RKO (cell line): ENCODE results near the gene CRYBA4.
"Not testable (repeated sequence)": the region's sequence is repeated elsewhere in the genome, so short reads cannot be mapped to it uniquely, and the experiment has no call there.

Experiments used
- DNase-seq: peaks from one replicate; pipeline ENCODE4 v3.0.0-alpha.2; 2016; ENCODE audit warnings: low spot score

CRYBA4 gene

DNA sequence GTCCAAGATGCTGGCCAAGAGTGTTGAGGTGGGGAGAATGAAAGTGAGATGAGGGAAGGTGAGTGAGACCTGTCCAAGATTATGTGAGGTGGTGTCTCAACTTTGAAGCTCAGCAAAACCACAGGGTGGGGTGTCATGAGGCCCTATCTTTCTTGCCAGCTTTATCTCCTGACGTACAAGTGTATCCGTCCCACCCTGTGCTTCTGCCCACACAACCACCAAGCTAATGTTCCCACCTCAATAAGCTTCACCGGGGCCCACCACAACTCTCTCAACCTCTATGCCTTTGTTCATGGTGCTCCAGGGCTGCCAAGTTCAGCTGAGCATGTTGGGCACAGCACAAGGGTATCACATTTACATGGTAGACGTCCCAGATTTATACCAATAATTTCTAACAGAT lies 24.7 kb upstream of the CRYBA4 start:
- no peak for DNase-seq

DNA sequence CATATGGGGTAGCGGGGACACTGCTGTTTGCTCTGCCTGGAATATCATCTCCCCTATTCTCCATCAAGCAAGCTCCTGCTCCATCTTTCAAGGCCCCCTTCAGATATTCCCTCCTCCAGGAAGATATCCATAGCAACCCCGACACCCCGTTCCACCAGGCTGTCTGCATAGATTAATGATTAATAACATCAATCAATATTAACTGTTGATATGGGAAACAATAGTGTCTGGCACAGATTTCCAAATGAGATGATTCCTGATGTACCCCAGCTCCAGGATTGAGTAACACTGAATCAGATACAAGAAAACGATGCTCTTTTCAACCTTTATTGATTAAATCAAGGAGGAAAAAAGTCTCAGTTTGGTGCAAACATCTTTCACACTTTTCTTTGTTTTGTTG lies 24.3 kb upstream of the CRYBA4 start:
- DNase-seq = no peak

DNA sequence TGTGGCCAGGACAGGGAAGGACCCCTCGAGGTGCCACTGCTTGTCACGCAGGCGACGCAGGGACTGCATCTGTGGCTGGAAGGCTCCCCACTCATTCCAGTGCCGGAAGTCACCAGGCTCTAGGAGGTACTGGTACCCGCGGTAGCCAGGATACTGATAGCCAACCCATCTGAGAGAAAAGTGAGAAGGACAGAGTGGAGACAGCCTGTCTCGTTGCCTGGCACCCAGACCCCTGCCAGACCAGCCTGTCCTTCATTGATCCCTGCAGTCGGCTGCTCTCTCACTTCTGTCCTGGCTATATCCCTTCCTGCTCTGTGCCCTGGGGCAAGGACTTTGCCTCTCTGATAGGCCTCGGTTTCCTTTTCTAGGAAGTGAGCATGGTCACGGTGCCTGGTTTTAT lies 22.3 kb upstream of the CRYBA4 start:
- DNase-seq = no peak

DNA sequence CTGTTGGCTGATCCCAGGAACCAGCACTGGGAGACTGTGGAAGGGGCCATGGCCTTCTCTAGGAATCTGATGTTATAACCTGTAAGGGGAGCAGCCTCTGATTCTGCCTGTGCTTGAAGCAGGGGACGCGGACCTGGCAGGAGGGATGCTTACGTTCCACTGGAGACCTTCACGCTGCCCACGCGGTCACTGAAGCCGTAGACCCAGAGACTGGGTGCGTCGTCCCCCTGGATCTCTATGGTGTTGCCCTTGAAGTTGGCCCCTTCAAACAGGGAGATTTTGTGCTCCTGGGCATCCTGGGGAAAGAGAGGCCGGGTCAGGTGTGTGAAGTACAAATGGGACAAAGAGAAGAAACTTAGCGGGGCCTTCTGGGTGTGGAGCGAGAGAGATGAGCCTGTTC lies 20.0 kb upstream of the CRYBA4 start:
- no peak for DNase-seq

DNA sequence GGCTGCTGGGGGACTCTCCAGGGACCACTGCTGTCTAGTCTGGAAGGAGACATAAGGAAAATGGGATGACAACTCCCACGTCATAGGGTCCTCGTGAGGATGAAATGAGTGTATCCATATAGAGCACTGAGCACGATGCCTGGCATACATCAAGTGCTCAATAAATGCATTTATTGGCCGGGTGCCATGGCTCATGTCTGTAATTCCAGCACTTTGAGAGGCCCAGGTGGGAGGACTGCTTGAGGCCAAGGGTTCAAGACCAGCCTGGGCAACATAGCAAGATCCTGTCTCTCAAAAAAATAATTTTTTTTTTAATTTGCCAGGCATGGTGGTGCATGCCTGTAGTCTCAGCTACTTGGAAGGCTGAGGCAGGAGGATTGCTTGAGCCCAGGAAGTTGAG lies 19.6 kb upstream of the CRYBA4 start:
- no peak for DNase-seq

DNA sequence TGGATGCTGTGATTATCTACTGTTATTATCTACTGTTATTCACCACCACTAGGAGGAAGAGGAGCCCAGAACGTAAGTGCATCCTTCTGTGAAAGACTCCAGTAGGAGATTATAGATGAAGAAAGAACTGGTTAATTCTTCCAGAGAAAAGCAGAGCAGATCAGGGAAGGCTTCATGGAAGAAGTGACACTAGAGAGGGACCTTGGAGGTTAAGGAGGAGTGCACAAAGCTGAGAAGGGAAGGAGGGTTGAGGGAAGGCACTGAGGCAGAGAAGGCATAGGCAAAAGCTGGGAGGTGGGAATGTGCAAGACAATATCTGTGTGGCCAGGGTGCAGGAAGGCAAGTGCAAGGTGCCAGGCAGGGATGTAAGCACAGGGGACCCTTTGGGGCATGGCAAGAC lies 17.4 kb upstream of the CRYBA4 start:
- no peak for DNase-seq

DNA sequence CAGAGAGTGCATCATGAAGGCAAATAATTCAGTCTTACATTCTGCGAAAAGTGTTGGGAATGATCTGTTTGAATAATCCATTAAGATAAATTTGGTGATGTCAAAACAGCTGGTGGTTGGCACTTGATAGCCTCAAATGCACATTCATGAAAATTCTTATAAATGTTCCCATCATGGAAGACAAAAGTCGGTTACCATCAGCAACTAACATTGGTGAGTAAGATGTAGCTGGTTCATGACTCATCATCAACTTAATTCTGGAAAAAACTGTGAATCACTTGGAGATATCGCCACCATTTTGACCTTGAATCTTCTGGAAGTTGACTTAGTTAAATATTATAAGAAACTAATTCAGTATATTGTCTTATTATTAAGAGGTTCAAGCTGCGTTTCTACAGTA lies 15.2 kb upstream of the CRYBA4 start:
- DNase-seq = peak; percentile 75

DNA sequence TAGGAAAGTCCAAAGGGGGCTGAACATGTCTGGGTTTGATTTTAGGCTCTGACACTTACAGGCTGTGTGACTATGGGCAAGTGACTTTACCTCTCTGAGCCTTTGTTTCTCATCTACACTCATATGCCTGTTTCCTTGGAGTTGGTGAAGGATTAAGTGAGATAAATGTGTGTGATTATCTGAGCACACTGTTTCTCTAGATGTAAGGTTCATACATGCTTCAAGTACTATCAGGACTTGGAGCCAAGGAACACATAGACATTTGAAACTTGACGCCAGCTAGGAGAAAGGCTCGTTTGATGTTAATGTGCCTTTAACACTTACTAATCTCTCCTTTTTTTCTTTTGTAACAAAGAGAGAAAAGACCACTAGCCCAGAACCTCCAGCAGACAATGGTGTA lies 13.6 kb upstream of the CRYBA4 start:
- DNase-seq = no peak

DNA sequence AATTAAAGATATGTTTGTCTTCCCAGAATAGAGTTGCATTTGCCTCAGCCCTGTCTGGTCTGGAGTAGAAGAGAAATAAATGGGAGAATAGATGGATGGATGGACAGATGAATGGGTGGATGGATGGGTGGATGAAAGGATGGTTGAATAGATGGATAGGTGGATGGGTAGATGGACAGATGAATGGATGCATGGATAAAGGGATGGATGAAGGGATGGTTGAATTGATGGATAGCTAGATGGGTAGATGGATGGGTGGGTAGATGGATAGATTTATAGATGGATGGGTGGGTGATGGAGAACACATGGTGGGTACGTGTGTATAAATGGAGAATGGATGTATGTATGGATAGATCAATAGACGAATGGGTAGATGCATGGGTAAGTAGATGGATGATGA lies 12.5 kb upstream of the CRYBA4 start:
- DNase-seq = no peak

DNA sequence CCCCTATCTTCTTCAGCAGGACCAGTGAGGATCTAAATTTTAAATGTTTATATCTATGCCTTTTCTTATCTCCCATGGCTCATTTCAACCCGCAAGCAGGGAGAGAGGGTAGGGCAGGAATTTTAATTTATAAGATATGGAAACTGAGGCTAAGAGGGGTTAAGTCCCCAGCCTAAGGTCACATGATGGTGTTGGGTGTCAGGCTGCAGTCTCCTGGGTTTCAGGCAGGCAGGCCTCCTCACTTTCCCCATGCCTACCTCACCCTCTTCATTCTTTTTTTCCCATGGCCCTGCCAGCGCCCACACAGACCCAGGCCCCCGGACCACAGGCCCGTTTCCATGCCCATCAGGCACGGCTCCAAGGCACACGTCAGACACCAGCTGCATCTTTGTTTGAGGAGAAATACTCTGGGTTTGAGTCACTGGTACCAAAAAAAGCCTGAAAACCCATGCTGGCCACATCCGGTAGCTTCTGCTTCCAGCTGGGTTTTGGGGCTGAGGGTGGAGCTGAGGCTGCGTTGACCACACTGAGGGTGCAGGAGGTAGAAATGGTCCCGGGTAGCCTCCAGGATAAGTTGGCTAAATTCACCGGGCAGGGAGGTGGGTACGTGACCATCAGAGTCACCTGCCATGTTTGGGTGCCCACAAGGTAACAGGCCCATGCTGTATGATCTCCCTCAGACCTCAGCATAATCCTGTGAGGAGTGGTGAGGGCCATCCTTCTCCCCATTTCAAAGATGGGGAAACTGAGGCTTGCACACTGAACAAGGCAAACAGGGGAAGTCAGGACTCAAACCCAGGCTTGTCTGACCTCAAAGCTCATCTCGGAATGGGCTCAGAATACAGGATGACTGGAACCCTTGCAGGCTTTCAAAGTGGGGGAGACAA lies 11.4 kb upstream of the CRYBA4 start:
- DNase-seq = peak; percentile 78

DNA sequence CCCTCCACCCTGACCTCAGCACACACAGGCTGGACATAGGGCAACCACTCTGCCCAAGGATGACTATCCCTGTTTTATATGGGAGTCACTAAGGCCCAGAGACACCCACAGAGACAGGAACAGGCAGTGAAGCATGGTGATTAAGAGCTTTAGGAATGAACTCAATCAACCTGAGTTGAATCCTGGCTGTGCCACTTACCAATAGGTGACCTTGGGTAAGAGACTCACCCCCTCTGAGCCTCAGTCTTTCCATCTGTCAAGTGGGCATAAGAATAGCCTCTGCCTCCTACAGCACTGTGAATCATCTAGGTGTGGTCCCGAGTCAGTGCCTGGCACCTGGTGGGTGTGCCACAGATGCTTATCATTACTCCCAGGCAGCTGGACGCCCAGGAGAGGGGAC lies 10.8 kb upstream of the CRYBA4 start:
- DNase-seq = peak; percentile 42

DNA sequence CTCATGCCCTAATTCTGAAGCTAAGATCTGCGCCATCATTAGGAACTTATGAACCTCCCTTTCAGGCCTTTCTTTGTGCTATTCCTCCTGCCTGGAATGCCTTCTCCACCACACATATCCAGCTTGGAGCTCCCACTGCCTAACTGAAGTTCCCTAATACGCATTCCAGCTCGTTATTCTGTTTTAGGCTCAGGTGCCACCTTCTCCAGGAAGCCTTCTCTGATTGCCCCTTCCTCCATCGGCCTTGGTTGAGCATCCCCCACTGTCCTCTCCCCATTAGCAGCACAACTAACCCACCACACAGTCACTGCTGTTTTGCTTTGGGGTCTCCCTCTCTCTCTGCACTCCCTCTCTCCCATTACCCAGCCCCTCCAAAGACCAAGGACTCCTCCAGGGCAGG lies 9.1 kb upstream of the CRYBA4 start:
- no peak for DNase-seq

DNA sequence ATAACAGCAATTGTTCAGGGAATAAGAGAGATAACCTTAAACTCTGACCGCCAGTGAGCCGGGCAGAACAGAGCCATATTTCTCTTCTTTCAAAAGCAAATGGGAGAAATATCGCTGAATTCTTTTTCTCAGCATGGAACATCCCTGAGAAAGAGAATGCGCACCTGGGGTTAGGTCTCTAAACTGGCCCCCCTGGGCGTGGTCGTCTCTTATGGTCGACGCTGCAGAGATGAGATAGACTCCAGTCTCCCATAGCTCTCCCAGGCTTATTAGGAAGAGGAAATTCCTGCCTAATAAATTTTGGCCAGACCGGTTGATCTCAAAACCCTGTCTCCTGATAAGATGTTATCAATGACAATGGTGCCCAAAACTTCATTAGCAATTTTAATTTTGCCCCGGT lies 8.0 kb upstream of the CRYBA4 start:
- DNase-seq = not testable (repeated sequence)

DNA sequence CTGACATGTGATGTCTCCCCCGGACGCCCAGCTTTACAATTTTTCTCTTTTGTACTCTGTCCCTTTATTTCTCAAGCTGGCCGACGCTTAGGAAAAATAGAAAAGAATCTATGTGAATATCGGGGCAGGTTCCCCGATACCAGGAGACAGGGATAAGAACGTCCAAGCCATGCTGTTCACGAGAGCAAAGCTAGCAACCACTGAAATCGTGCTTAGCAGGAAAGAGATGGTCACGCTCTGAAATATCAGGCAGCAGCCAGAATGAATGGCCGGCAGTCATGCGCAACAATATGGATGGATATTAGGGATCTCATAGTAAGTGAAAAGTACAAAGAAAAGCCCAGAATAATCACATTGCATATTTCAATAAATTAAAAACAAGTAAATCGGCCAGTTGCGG lies 7.4 kb upstream of the CRYBA4 start:
- DNase-seq = no peak

DNA sequence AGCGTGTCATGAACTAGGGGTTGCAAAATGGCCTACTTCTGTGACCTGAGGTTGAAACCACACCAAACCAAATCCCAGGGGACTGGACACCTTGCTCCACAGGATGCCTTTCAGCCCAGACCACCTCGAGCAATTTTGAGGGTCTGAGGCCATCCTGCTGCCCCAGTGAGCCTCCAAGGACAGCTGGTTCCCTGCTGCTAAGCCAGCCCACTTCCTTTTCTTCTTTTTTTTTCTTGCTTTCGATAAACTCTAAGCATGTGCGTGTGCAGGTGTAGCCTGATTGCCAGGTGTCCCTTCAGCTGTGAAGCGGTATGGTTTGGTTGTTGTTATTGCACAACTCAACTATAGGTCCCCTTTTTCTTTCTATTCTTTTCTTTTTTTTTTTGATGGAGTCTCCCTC lies 6.6 kb upstream of the CRYBA4 start:
- no peak for DNase-seq

DNA sequence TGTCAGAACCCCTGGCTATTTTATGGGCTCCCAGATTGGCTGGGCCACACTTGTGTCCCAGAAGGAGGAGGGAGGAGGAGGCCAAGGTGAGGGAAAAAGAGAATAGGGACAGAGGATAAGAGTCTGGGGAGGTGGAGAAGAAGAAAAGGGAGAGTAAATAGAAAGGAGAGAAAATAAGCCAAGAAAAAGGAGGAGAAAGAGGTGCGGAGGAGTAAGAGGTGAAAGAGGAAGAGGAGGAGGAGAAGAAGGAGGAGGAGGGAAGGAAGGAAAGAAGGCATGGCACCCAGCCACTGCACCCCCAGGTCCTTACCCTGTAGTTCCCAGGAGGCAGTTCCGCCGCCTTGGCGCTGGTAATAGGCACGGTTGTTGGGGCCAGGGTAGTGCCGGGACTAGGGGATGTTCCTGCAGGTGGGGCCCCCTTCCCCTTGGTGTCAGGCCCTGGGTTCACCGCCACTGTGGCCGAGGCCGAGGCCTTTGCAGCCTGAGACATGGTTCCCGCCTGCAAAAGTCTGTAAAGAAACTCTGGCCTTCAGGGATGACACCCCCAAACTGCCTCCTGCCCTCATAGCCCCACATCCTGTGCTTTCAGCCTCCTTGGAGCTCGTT lies 5.8 kb upstream of the CRYBA4 start:
- no peak for DNase-seq

DNA sequence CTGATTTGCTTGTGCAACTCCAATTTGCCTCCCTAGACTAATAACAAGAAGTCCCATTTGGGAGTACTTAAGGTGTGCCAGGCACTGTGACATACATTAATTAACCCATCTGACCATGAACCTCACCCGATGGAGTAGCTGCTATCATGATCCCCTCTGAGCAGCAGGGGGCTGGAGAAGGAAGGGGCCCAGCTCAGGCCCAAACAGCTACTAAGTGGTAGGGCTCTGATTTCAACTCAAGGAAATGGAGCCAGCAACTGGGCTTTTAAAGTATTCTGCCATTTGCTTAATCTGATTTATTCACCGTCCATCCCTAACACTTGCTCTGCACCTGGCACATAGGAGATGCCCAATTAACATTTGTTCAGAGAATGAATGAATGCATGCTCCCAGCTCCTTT lies 5.1 kb upstream of the CRYBA4 start:
- DNase-seq = no peak

DNA sequence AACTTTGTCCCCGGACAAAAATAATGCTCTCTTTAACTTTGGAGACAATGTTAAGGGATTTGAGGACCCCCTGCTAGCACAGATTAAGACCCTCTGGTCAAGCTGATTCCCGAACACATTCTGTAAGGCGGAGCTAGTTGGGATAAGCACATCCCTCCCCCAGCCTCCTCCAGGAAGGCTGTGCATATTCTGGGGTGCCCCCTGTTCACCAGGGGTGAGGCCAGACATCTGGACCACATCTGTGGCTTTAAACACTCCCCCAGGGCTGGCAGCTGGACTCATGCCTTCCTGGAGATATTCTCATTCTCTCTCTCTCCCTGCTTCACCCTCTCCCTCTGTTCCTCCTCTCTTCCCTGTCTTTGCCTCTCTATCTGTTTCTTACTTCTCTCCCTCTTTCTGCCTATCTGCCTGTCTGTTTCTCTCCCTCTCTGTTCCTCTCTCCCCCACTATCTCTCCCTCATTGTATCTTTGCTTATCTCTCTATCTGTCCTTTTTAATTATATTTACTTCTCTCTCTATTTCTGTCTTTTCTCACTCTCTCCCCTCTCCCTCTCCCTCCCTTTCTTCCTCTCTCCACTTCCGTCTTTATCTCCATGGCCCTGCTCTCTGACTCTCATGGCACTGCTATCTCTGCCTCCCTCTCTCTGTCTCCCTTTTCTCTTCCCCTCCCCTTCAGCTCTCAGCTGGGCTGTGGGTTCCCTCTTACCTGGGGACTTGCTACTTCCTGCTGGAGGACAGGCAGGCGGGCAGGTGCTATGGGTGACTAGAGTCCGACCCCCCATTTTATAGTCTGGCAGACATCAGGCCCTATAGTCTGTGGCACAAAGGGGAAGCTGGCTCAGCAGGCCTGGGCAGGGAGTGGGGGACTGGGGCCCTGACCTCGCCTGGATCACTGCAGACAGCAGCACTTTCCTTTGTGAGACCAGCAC lies 4.2 kb upstream of the CRYBA4 start, which contains the start of gene CRYBB1:
TSS of gene CRYBB1 (minus strand) at position 757 of the 929 bp plus-strand sequence. CDS start 1,708 bp downstream, outside the sequence.
- no peak for DNase-seq

DNA sequence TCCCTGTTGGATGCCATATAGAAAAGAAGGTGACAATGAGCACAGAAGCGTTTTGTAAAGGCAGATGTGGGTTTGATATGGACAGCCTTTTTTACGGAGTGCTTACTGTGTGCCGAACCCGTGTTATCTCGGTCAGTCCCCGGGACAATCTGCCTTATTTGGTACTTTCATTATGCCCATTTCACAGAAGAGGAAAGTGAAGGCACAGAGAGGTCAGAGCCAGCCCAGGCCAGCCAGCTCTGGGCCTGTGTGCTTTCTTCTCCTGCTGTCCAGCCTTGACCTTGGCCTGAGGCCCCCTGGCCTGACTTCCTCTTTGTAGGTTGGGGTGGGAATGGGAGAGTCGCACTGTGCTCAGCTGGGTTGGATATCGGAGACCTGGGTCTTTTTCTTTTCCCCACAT lies 3.3 kb upstream of the CRYBA4 start:
- no peak for DNase-seq

DNA sequence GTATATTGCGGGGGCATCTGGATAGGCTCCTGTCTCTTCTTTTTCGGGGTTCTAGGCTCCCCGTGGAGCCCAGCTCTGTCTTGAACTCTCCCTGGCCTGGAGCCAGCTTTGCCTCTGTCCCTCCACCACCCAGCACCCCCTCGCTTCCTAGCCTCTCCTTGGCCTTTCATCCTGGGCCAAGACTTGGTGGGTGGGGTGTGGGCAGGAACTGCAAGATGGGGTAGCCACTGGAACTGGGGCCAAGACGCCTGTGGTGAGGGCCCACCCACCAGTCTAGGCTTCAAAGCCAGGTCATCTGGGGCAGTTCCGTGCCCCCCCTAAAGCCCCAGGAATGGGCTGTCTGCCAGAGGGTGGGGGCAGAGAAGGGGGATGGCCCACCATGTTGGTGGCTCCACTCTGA lies 2.3 kb upstream of the CRYBA4 start:
- DNase-seq = no peak

DNA sequence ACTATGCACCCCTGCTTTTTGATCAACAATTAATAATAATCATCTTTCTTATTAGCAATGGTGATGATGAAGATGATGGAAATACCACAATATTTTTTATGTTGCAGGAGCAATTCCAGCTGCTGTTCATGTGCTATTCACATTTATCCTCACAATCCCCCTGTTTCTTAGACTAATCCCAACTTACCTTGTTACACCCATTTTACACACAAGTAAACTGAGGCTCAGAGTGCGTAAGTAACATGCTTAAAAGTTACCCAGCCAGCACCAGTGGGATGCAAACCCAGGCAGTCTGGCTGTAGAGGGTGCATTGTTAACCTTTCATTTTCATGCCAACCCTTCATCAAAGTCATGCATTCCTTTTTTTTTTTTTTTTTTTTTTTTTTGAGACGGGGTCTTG lies 1.6 kb upstream of the CRYBA4 start:
- no peak for DNase-seq

DNA sequence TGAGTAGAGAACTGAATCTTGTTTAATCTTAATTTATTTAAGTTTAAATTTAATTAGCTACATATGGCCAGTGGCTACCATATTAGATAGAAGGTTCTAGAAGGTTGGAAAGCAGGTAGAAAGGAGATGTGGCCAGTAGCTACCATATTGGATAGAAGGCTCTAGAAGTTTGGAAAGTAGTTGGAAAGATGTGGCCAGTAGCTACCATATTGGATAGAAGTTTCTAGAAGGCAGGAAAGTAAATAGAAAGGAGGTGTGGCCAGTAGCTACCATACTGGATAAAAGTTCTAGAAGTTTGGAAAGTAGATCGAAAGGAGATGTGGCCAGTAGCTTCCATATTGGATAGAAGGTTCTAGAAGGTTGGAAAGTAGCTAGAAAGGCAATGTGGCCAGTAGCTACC lies 2.2 kb downstream of the CRYBA4 start:
- DNase-seq = no peak

DNA sequence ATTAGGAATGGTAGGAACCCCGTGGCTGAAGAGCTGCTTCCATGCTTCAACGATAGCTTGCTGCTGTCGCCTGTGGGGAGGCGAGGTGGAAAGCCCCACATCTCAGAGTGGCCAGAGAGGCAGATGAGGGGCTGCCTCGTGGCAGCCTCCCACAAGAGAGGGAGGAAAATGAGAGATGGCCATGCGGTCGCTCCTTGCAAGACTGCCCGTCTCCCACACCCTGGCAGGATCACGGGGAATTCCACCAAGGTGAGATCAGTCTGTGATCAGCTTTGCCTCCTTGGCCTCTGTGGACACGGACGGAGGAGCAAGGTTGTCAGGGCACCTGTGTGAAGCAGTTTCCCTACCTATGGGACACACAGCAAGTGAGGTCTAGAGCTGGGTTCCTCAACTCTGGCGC lies 3.0 kb downstream of the CRYBA4 start:
- DNase-seq = no peak
